Measurements from ENCODE around the gene COL9A1.

GRCh38 chr6:70338775-70339174, 35.9 kb upstream of the COL9A1 start:
- no peak for TF ChIP-seq ESRRG (CRISPR knock-in tag; IDR thresholded peaks at IDR 0.05)
- no peak for TF ChIP-seq PATZ1 (CRISPR knock-in tag; IDR thresholded peaks at IDR 0.05; ENCODE audit: borderline replicate concordance)
- TF ChIP-seq ZFP3 (CRISPR knock-in tag; IDR thresholded peaks at IDR 0.05), result no peak
- no peak for TF ChIP-seq TSHZ2 (CRISPR knock-in tag; IDR thresholded peaks at IDR 0.05)
- TF ChIP-seq CSRNP3 (CRISPR knock-in tag; IDR thresholded peaks at IDR 0.05), result no peak
- TF ChIP-seq ZFP30 (CRISPR knock-in tag; IDR thresholded peaks at IDR 0.05), result no peak
- TF ChIP-seq SNAI2 (CRISPR knock-in tag; IDR thresholded peaks at IDR 0.05), result no peak
- TF ChIP-seq ZNF70 (CRISPR knock-in tag; IDR thresholded peaks at IDR 0.05), result no peak
- TF ChIP-seq TOX (CRISPR knock-in tag; IDR thresholded peaks at IDR 0.05; ENCODE audit: borderline replicate concordance), result no peak
- no peak for TF ChIP-seq GLIS3 (CRISPR knock-in tag; IDR thresholded peaks at IDR 0.05)
- no peak for TF ChIP-seq OSR1 (CRISPR knock-in tag; IDR thresholded peaks at IDR 0.05)
- no peak for TF ChIP-seq BACH2 (CRISPR knock-in tag; IDR thresholded peaks at IDR 0.05; ENCODE audit: borderline replicate concordance)
- TF ChIP-seq ZC3H10 (CRISPR knock-in tag; IDR thresholded peaks at IDR 0.05), result no peak
- TF ChIP-seq PPARA (CRISPR knock-in tag; IDR thresholded peaks at IDR 0.05; ENCODE audit: borderline replicate concordance), result no peak
